Measurements from ENCODE around the gene EID1.

The EID1 gene

DNA sequence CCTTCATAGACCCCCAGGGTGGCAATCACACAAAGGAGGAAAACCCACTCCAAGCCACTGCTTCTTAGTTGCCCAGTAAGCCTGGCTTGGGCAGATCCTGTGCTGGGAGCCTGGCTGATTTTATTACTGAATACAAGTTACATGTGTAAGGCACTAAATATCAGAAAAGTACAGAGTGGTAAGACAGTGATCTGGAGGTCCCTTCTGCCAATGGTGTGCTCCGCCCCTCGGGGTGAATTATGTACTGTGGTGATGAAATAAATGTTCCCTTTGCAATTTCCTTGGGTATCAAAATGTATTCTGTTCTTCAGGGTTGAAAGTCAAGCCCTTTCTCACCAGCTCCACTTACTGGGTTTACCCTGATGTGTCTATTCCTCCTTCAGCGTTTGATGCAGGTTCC, 38.8 kb downstream of the EID1 start:
- no peak for DNase-seq (ENCODE audit: low read depth)
- H3K4me3 ChIP-seq (replicated peaks; ENCODE audit: low read depth, low read length): no peak overlapping the region
- TF ChIP-seq, protein P1, sequence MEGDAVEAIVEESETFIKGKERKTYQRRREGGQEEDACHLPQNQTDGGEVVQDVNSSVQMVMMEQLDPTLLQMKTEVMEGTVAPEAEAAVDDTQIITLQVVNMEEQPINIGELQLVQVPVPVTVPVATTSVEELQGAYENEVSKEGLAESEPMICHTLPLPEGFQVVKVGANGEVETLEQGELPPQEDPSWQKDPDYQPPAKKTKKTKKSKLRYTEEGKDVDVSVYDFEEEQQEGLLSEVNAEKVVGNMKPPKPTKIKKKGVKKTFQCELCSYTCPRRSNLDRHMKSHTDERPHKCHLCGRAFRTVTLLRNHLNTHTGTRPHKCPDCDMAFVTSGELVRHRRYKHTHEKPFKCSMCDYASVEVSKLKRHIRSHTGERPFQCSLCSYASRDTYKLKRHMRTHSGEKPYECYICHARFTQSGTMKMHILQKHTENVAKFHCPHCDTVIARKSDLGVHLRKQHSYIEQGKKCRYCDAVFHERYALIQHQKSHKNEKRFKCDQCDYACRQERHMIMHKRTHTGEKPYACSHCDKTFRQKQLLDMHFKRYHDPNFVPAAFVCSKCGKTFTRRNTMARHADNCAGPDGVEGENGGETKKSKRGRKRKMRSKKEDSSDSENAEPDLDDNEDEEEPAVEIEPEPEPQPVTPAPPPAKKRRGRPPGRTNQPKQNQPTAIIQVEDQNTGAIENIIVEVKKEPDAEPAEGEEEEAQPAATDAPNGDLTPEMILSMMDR (IDR thresholded peaks at IDR 0.05; ENCODE audit: low read length, missing control alignments): no peak

DNA sequence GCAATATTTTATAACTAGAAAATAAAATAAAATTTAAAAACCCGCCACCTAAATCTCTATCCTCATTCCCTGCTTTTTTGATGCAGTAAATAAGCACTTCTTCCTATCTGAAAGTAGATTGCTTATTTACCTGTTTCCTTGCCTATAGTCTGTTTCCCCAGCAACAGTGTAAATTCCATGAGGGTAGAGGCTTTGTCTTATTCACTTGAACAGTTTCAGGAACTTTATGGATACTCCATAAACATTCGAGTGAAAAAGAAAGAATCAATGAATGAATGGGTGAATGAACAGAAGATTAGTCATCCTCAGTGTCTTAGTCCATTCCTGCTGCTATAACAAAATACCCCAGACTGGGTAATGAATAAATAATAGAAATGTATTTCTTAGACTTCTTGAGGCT, 44.1 kb downstream of the EID1 start:
- TF ChIP-seq, protein P1 (IDR thresholded peaks at IDR 0.05; ENCODE audit: low read length, missing control alignments): no peak
- H3K4me3 ChIP-seq (replicated peaks; ENCODE audit: low read depth, low read length): no peak overlapping the region
- no peak for DNase-seq (ENCODE audit: low read depth)

DNA sequence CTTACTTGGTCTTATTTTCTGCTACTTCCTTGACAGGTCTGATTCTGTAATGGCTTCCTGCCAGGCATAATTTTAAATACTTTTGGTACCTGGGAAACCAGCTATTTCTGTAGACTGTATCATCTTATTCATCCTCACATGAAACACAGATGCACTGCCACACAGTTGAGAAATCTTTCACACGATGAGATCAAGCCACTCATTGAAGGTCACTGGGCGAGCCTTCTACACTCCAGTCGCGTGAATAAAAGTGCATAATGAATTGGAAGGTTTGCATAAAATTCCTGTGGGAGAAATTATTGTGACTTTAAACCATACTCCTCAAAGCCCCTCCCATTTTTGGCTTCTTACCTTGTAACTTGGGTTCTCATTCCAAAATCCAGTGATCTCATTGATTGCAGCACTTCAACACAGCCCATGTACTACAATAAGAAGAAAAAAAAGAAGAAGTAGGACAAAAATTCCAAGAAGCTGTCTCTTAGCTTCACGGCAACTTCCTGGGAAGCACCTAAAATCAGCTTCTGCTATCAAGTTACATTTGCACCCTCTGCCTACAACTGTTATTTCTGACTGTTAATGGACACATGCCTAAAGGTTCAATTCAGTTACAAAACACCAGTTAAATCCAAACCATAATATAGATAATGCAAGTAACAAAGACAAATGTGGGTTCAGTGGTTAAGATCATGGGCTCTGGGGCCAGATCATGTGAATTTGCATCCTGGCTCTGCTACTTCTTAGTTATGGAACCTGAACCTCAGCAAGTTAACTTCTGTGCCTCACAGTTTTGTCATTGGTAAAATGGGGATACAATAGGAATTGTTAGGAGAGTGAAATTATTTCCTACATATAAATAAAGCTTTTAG, 46.8 kb downstream of the EID1 start:
- DNase-seq (ENCODE audit: low read depth): no peak
- TF ChIP-seq, protein P1 (IDR thresholded peaks at IDR 0.05; ENCODE audit: low read length, missing control alignments): no peak
- no peak overlapping the region for H3K4me3 ChIP-seq (replicated peaks; ENCODE audit: low read depth, low read length)

- no peak overlapping the region for H3K4me3 ChIP-seq (replicated peaks; ENCODE audit: low read depth, low read length)
- TF ChIP-seq, protein P1 (IDR thresholded peaks at IDR 0.05; ENCODE audit: low read length, missing control alignments): no peak
- peak; percentile 89 for DNase-seq (ENCODE audit: low read depth)
Observed at GRCh38 chr15:48925714-48926223, 47.8 kb downstream of the EID1 start.

GRCh38 chr15:48928877-48929538, 51.1 kb downstream of the EID1 start:
- TF ChIP-seq, protein P1 (IDR thresholded peaks at IDR 0.05; ENCODE audit: low read length, missing control alignments): no peak
- no peak overlapping the region for H3K4me3 ChIP-seq (replicated peaks; ENCODE audit: low read depth, low read length)
- DNase-seq (ENCODE audit: low read depth): no peak

DNA sequence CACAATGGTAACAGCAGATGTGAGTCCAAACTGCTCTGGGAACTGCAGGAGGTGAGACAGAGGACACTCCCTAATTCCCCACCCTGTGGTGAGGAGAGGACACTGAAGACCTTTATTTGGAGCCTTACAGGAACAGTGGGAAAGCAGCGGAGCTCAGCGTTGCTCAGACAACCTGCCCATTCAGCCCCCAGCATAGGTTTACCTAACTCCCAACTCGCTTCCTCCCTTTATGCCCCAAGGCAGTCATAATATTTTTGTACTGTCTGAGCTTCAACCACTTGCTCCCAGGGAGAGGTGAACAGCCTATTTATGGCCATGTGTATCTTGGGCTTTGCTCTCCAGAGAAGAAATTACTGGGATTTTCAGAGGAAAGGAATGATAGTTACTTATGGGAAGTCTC, 51.7 kb downstream of the EID1 start:
- DNase-seq (ENCODE audit: low read depth): no peak
- no peak overlapping the region for H3K4me3 ChIP-seq (replicated peaks; ENCODE audit: low read depth, low read length)
- TF ChIP-seq, protein P1 (IDR thresholded peaks at IDR 0.05; ENCODE audit: low read length, missing control alignments): no peak

Data from fibroblast of pulmonary artery (primary cell).